ENCODE results near the gene TRAPPC3L. TPM values are rescaled to one million over a fixed set of nuclear protein-coding genes. Genes with fewer than 3 reads are reported as not detected.

The TRAPPC3L gene
- polyA plus RNA-seq, 1 of the 3 experiments (the other 2 are of a cell fraction): 0.03 TPM

GRCh38 chr6:116570856-116571682 lies 25.6 kb upstream of the TRAPPC3L start, which contains the start of gene RWDD1:
RWDD1 (plus strand) TSS chr6:116571504; CDS start chr6:116571583, 79 bp downstream.
- Histone ChIP-seq H3K4me3 (ENCODE audit: low read depth in 2 of 2, low read length in 1 of 2) (peak within 1 kb of the TSS; percentile 97 to 98), H3K4me2 (peak within 1 kb of the TSS; percentile 80), H3K27me3 (ENCODE audit: insufficient read depth) (no peaks in the 10 kb centered on the region), H4K20me1 (ENCODE audit: insufficient read depth) (no peaks in the 10 kb centered on the region), H3K9me3 (no peaks in the 10 kb centered on the region), H3K79me2 (ENCODE audit: insufficient read depth) (peaks cover 63% of the 10 kb centered on the region), H3F3A (replicated peaks; ENCODE audit: insufficient read depth) (peaks cover 11% of the 10 kb centered on the region), H3K27ac (ENCODE audit: low read depth in 2 of 2, low read length in 1 of 2) (peak within 1 kb of the TSS; percentile 84 to 96), H3K36me3 (replicated peaks in 1 of 2; ENCODE audit: control insufficient read depth in 1 of 2, insufficient read depth in 2 of 2, low read length in 1 of 2) (peaks cover 6 to 15% of the 10 kb centered on the region in 2 experiments), H3K4me1 (ENCODE audit: control insufficient read depth in 1 of 2, insufficient read depth in 2 of 2, low read depth in 1 of 2, low read length in 1 of 2) (peaks cover 4 to 6% of the 10 kb centered on the region in 2 experiments; a peak in 3 of 4 replicates), H3K9ac (peak within 1 kb of the TSS; percentile 89), H3K9me2 (no peaks in the 10 kb centered on the region), H2AFZ (ENCODE audit: low read depth) (peak within 1 kb of the TSS; percentile 85)
- CTCF ChIA-PET: interaction anchor here (0.6 to 5.4 kb wide), 15 partner anchors 11 to 356 kb away, joined by 3 to 38 read pairs (median 4); partner anchors contain the start of genes CALHM4 and ZUP1
- WGBS (ENCODE audit: low lambda C conversion rate): 2% methylated on average over 17 of the region's 62 CpGs
- peak; percentile 97 for DNase-seq
- POLR2A ChIA-PET: interaction anchor here (1.0 to 2.6 kb wide), 7 partner anchors 8 to 471 kb away, joined by 3 to 12 read pairs (median 4); partner anchors contain the start of genes NT5DC1, TSPYL1 and TSPYL4
- TF ChIP-seq CTCF (IDR thresholded peaks at IDR 0.05) (no peak), FOXJ3 (CRISPR knock-in tag; IDR thresholded peaks at IDR 0.05) (no peak), TCF12 (IDR thresholded peaks at IDR 0.05) (no peak), MEF2A (IDR thresholded peaks at IDR 0.05; ENCODE audit: borderline replicate concordance, low read depth) (no peak), POLR2AphosphoS5 (IDR thresholded peaks at IDR 0.05; ENCODE audit: low read depth, low read length) (peak; percentile 92), GATA2 (CRISPR knock-in tag; IDR thresholded peaks at IDR 0.05) (no peak), YY1 (IDR thresholded peaks at IDR 0.05; ENCODE audit: low read depth) (peak; percentile 75; the same call in 1 of the 2 replicates), ELF1 (IDR thresholded peaks at IDR 0.05) (peak; percentile 65), NRF1 (IDR thresholded peaks at IDR 0.05; ENCODE audit: low read depth, low read length) (peak; percentile 90), MXI1 (IDR thresholded peaks at IDR 0.05; ENCODE audit: low read depth, low read length) (peak; percentile 97), ZBTB33 (IDR thresholded peaks at IDR 0.05; ENCODE audit: borderline replicate concordance, low read depth) (no peak), MAX (IDR thresholded peaks at IDR 0.05; ENCODE audit: low read depth) (peak; percentile 68; the same call in 1 of the 2 replicates), RCOR1 (IDR thresholded peaks at IDR 0.05; ENCODE audit: low read length) (peak; percentile 5; the same call in 1 of the 2 replicates), IRF3 (IDR thresholded peaks at IDR 0.05; ENCODE audit: low read depth, low read length) (peak; percentile 80), TAF1 (IDR thresholded peaks at IDR 0.05; ENCODE audit: borderline replicate concordance, low read depth, low read length) (peak; percentile 77; the same call in 1 of the 2 replicates), EP300 (IDR thresholded peaks at IDR 0.05; ENCODE audit: borderline replicate concordance in 1 of 2, low read depth in 1 of 2, low read length in 1 of 2) (no peak), SIN3A (IDR thresholded peaks at IDR 0.05; ENCODE audit: borderline replicate concordance, low read depth, low read length) (peak; percentile 83; the same call in 1 of the 2 replicates), CHD2 (IDR thresholded peaks at IDR 0.05; ENCODE audit: low read length, partially characterized antibody) (peak; percentile 69)
